Measurements from ENCODE around the gene CTRB1. TPM values are rescaled to one million over a fixed set of nuclear protein-coding genes. Genes with fewer than 3 reads are reported as not detected.
"Not testable (repeated sequence)": the region's sequence is repeated elsewhere in the genome, so short reads cannot be mapped to it uniquely, and the experiment has no call there.

CTRB1 gene
- total RNA-seq, 1 donor from 2014 or later, result not detected

- no peak for DNase-seq
These were observed 14.4 kb upstream of the CTRB1 start for GRCh38 chr16:75204410-75204758.

- not testable (repeated sequence) for DNase-seq
These were observed 13.9 kb upstream of the CTRB1 start for GRCh38 chr16:75204905-75205304.

- DNase-seq, result not testable (repeated sequence)
These were observed 13.3 kb upstream of the CTRB1 start for GRCh38 chr16:75205438-75205837.

GRCh38 chr16:75205961-75206748 is 12.6 kb upstream of the CTRB1 start:
- DNase-seq, result not testable (repeated sequence)

- no peak for DNase-seq
These were observed 11.9 kb upstream of the CTRB1 start, which contains the start of gene CTRB2 for GRCh38 chr16:75206749-75207451. TSS of gene CTRB2 (minus strand) at chr16:75207161. CDS start at chr16:75207141, 20 bp downstream.

- no peak for DNase-seq
These were observed 11.0 kb upstream of the CTRB1 start for GRCh38 chr16:75207831-75208230.

- no peak for DNase-seq
These were observed 10.5 kb upstream of the CTRB1 start for GRCh38 chr16:75208242-75208825.

- DNase-seq, result no peak
These were observed 9.8 kb upstream of the CTRB1 start for GRCh38 chr16:75208861-75209505.

- not testable (repeated sequence) for DNase-seq
These were observed 9.3 kb upstream of the CTRB1 start for GRCh38 chr16:75209514-75209913.

GRCh38 chr16:75209944-75210343 is 8.8 kb upstream of the CTRB1 start:
- no peak for DNase-seq

- not testable (repeated sequence) for DNase-seq
These were observed 7.5 kb upstream of the CTRB1 start for GRCh38 chr16:75211286-75211685.

- DNase-seq, result no peak
These were observed 2.7 kb upstream of the CTRB1 start for GRCh38 chr16:75216127-75216526.

GRCh38 chr16:75216576-75216975 is 2.2 kb upstream of the CTRB1 start:
- no peak for DNase-seq

- no peak for DNase-seq
These were observed 1.4 kb upstream of the CTRB1 start for GRCh38 chr16:75217389-75217851.

- DNase-seq, result no peak
These were observed 300 bp downstream of the CTRB1 start for GRCh38 chr16:75219088-75219487.

GRCh38 chr16:75219838-75220237 is 1.1 kb downstream of the CTRB1 start:
- DNase-seq, result no peak

GRCh38 chr16:75222271-75222783 is 3.5 kb downstream of the CTRB1 start:
- DNase-seq, result no peak

GRCh38 chr16:75223129-75223528 is 4.3 kb downstream of the CTRB1 start:
- not testable (repeated sequence) for DNase-seq

- no peak for DNase-seq
These were observed 5.7 kb downstream of the CTRB1 start for GRCh38 chr16:75224306-75225082.

GRCh38 chr16:75225092-75225491 is 6.3 kb downstream of the CTRB1 start:
- DNase-seq, result no peak

- no peak for DNase-seq
These were observed 7.1 kb downstream of the CTRB1 start for GRCh38 chr16:75225678-75226515.

Data from skin of body (tissue), 2 donors.